B cell (primary cell): Measurements from ENCODE around the gene ZSCAN1. TPM values are rescaled to one million over a fixed set of nuclear protein-coding genes. Genes with fewer than 3 reads are reported as not detected.

ENCODE experiments used
- ATAC-seq: fragments of 200-7000 bp; cut with Tn5 transposase; one replicate; pipeline ENCODE4 v1.10.0; 2021; ENCODE audit warnings: low read depth, mild to moderate bottlenecking, moderate number of reproducible peaks, moderate library complexity
- CTCF ChIA-PET: fragments of 350-600 bp; sonication (Branson Sonifier 250); formaldehyde crosslinking; loops from one replicate; lab custom pipeline; 2021; ENCODE audit warnings: antibody characterized with exemption, inconsistent platforms; lab: Charles Lee
- POLR2A ChIA-PET: fragments of 350-600 bp; sonication (Branson Sonifier 250); formaldehyde crosslinking; loops from one replicate; lab custom pipeline; 2021; ENCODE audit warnings: antibody characterized with exemption; lab: Charles Lee
- DNase-seq: peaks from one replicate; pipeline ENCODE4 v3.0.0; 2013
- H2AFZ ChIP-seq: 2 replicates; pipeline ENCODE4 v1.6.1; 2012; ENCODE audit warnings: mild to moderate bottlenecking, low read depth, low read length; ENCODE audit not compliant: insufficient read depth, poor library complexity, severe bottlenecking
- H3K27ac ChIP-seq, 2 donors: 1 replicate in 1 of 2; 2 replicates in 1 of 2; pipeline ENCODE4 v1.5.1; 2012 to 2013; ENCODE audit warnings: low read length in 2 of 2, mild to moderate bottlenecking in 2 of 2, moderate library complexity in 1 of 2
- H3K27me3 ChIP-seq, 4 experiments: fragments of 200-600 bp in 1 of 4; sonication (generic) in 1 of 4; replicated peaks in 1 of 4; 1 replicate in 2 of 4; 2 replicates in 2 of 4; pipeline versions ENCODE4 v1.6.1 to v1.7.0; 2013 to 2016; ENCODE audit warnings: low read length in 3 of 4, mild to moderate bottlenecking in 2 of 4, mixed read lengths in 1 of 4, moderate library complexity in 1 of 4; ENCODE audit not compliant: insufficient read depth in 4 of 4, control insufficient read depth in 3 of 4; ENCODE audit errors: control extremely low read depth in 1 of 4
- H3K36me3 ChIP-seq, 2 experiments: replicated peaks in 1 of 2; 1 replicate in 1 of 2; 2 replicates in 1 of 2; pipeline versions ENCODE4 v1.6.1 to v1.7.1; 2013; ENCODE audit warnings: low read length in 1 of 2; ENCODE audit not compliant: insufficient read depth in 2 of 2, control insufficient read depth in 1 of 2; ENCODE audit errors: control extremely low read depth in 1 of 2, extremely low read depth in 1 of 2
- H3K4me1 ChIP-seq, 2 donors: fragments of 200-600 bp in 1 of 2; sonication (generic) in 1 of 2; 1 replicate in 1 of 2; 2 replicates in 1 of 2; pipeline versions ENCODE4 v1.5.1 to v1.6.1; 2013 to 2017; ENCODE audit warnings: low read length in 2 of 2; ENCODE audit not compliant: control insufficient read depth in 2 of 2, insufficient read depth in 2 of 2
- H3K4me2 ChIP-seq: replicated peaks from 2 replicates; pipeline ENCODE3; 2012; ENCODE audit warnings: mild to moderate bottlenecking, low read depth, low read length; ENCODE audit not compliant: poor library complexity, severe bottlenecking
- H3K4me3 ChIP-seq, 5 experiments: fragments of 200-600 bp in 1 of 5; sonication (generic) in 1 of 5; 1 replicate in 3 of 5; 2 replicates in 2 of 5; pipeline versions ENCODE4 v1.5.1 to v1.7.0; 2011 to 2016; ENCODE audit warnings: low read length in 4 of 5, mild to moderate bottlenecking in 4 of 5, low read depth in 2 of 5, control low read depth in 1 of 5, moderate library complexity in 1 of 5; ENCODE audit not compliant: insufficient read depth in 1 of 5; ENCODE audit errors: control extremely low read depth in 1 of 5, extremely low read depth in 1 of 5
- H3K79me2 ChIP-seq: fragments of 200-600 bp; sonication (generic); one replicate; pipeline ENCODE4 v1.6.0; 2016; ENCODE audit warnings: low read length; ENCODE audit not compliant: control insufficient read depth, insufficient read depth
- H3K9ac ChIP-seq: fragments of 200-600 bp; sonication (generic); 2 replicates; pipeline ENCODE4 v1.6.1; 2017; ENCODE audit warnings: mild to moderate bottlenecking, low read length, moderate library complexity
- H3K9me3 ChIP-seq, 3 donors: one replicate each; pipeline versions ENCODE4 v1.6.1 to v1.7.1; 2013; ENCODE audit warnings: low read length in 2 of 3; ENCODE audit not compliant: control insufficient read depth in 2 of 3, insufficient read depth in 1 of 3; ENCODE audit errors: control extremely low read depth in 1 of 3
- H4K20me1 ChIP-seq: 2 replicates; pipeline ENCODE4 v1.6.0; 2012; ENCODE audit warnings: mild to moderate bottlenecking, low read length; ENCODE audit not compliant: insufficient read depth, control insufficient read depth, poor library complexity, severe bottlenecking
- H3K27ac Mint-ChIP-seq: one replicate; pipeline ENCODE4 v1.8.0; 2021; ENCODE audit warnings: mixed read lengths
- H3K27me3 Mint-ChIP-seq: one replicate; pipeline ENCODE4 v1.8.0; 2021; ENCODE audit warnings: mixed read lengths
- H3K4me1 Mint-ChIP-seq: one replicate; pipeline ENCODE4 v1.8.0; 2021; ENCODE audit warnings: mixed read lengths
- H3K4me3 Mint-ChIP-seq: one replicate; pipeline ENCODE4 v1.8.0; 2021; ENCODE audit warnings: mixed read lengths
- H3K9me3 Mint-ChIP-seq: one replicate; pipeline ENCODE4 v1.8.0; 2022; ENCODE audit warnings: mixed read lengths; ENCODE audit not compliant: insufficient read depth
- CTCF ChIP-seq: fragments of 200-600 bp; IDR thresholded peaks from one replicate; pipeline ENCODE4 v1.8.0; 2022; ENCODE audit warnings: antibody characterized with exemption, mild to moderate bottlenecking
- EZH2 ChIP-seq: IDR thresholded peaks from 2 replicates; pipeline ENCODE4 v1.6.1; 2012; ENCODE audit warnings: borderline replicate concordance, low read depth, mild to moderate bottlenecking, moderate library complexity, low read length; ENCODE audit not compliant: insufficient read depth, poor library complexity, severe bottlenecking
- WGBS: methylation state at CpG from one replicate; pipeline ENCODE4 v1.1.5; 2013; ENCODE audit warnings: missing lambda C conversion rate; ENCODE audit not compliant: insufficient coverage; 5-methylcytosine and 5-hydroxymethylcytosine counted together
- intact Hi-C: fragments of 100-400 bp; cut with micrococcal nuclease; formaldehyde crosslinking; loops from one replicate; pipeline ENCODE4 v1.10.0; 2022
- polyA plus RNA-seq: library from polyadenylated mRNA; depleted of rRNA; stranded (reverse); fragments of >200 nt; gene quantifications from 2 replicates; pipeline ENCODE4 v1.2.3, GENCODE V29; 2012
- total RNA-seq, 2 donors: library from RNA; stranded (reverse); fragments of 120-200 nt in 1 of 2; gene quantifications; 1 replicate in 1 of 2; 2 replicates in 1 of 2; pipeline versions ENCODE4 v1.2.3 to v1.2.4, GENCODE V29; 2013 to 2022

The ZSCAN1 gene
- total and polyA plus RNA-seq, 2 donors (not counting 1 experiment from before 2014, with no cell fraction given), result 0.13 TPM; not detected in 1

- no peak overlapping the region for H3K4me3 Mint-ChIP-seq
- TF ChIP-seq CTCF (no peak), EZH2 (no peak)
- Histone ChIP-seq H3K9me3 (peaks cover 0 to 85% (median 7%) of the 10 kb centered on the region in 3 donors), H3K4me1 (no peaks in the 10 kb centered on the region), H3K27me3 (no peaks in the 10 kb centered on the region), H3K79me2 (peaks cover 13% of the 10 kb centered on the region), H3K4me3 (no peak overlapping the region), H3K4me2 (no peak overlapping the region), H3K36me3 (no peaks in the 10 kb centered on the region), H3K9ac (no peak overlapping the region), H3K27ac (no peak overlapping the region), H4K20me1 (no peaks in the 10 kb centered on the region), H2AFZ (no peak overlapping the region)
- POLR2A ChIA-PET, result no interaction called here
- 94% methylated on average over 16 of the region's 16 CpGs for WGBS
- no peaks in the 10 kb centered on the region for H3K9me3 Mint-ChIP-seq
- intact Hi-C loops, result no loop called here
- no peaks in the 10 kb centered on the region for H3K4me1 Mint-ChIP-seq
- H3K27me3 Mint-ChIP-seq, result no peaks in the 10 kb centered on the region
- CTCF ChIA-PET, result no interaction called here
- DNase-seq (no peak), ATAC-seq (no peak)
- no peak overlapping the region for H3K27ac Mint-ChIP-seq
Measured at GRCh38 chr19:58089846-58090245, 56.0 kb downstream of the ZSCAN1 start.

GRCh38 chr19:58091251-58091995 lies 57.6 kb downstream of the ZSCAN1 start:
- peaks cover 0 to 85% (median 4%) of the 10 kb centered on the region in 3 donors for H3K9me3 ChIP-seq
- H2AFZ ChIP-seq, result no peak overlapping the region
- WGBS, result 97% methylated on average over 5 of the region's 11 CpGs
- H4K20me1 ChIP-seq, result no peaks in the 10 kb centered on the region
- POLR2A ChIA-PET, result no interaction called here
- no peak for DNase-seq
- Mint-ChIP-seq H3K27ac (no peak overlapping the region), H3K27me3 (no peaks in the 10 kb centered on the region), H3K9me3 (no peaks in the 10 kb centered on the region), H3K4me3 (no peak overlapping the region), H3K4me1 (peaks cover 2% of the 10 kb centered on the region)
- peaks cover 19% of the 10 kb centered on the region for H3K79me2 ChIP-seq
- TF ChIP-seq CTCF (no peak), EZH2 (no peak)
- CTCF ChIA-PET, result no interaction called here
- H3K4me3 ChIP-seq, result no peak overlapping the region
- no peaks in the 10 kb centered on the region for H3K36me3 ChIP-seq
- no peaks in the 10 kb centered on the region for H3K27me3 ChIP-seq
- H3K27ac ChIP-seq, result no peak overlapping the region
- no peak for ATAC-seq
- no peak overlapping the region for H3K9ac ChIP-seq
- intact Hi-C loops, result no loop called here
- H3K4me2 ChIP-seq, result no peak overlapping the region
- H3K4me1 ChIP-seq, result no peaks in the 10 kb centered on the region
